H9 (cell line): ENCODE measurements around the gene CCNJL. TPM values are rescaled to one million over a fixed set of nuclear protein-coding genes. Genes with fewer than 3 reads are reported as not detected.

Source experiments
- DNase-seq: peaks from one replicate; pipeline ENCODE4 v3.0.0-alpha.2; 2017
- H2AFZ ChIP-seq: one replicate; pipeline ENCODE4 v1.6.1; 2013; ENCODE audit warnings: mild to moderate bottlenecking, low read length, control low read depth, moderate library complexity
- H2AK5ac ChIP-seq: 2 replicates; pipeline ENCODE4 v1.6.1; 2013; ENCODE audit warnings: low read length, control low read depth, mixed read lengths; ENCODE audit not compliant: insufficient read length
- H2BK120ac ChIP-seq: one replicate; pipeline ENCODE4 v1.6.1; 2013; ENCODE audit warnings: low read depth, mild to moderate bottlenecking, low read length, control low read depth, inconsistent platforms; ENCODE audit not compliant: poor library complexity, severe bottlenecking
- H2BK12ac ChIP-seq: 2 replicates; pipeline ENCODE4 v1.6.1; 2013; ENCODE audit warnings: low read length, control low read depth, mixed read lengths, low read depth; ENCODE audit not compliant: insufficient read length
- H2BK15ac ChIP-seq: 2 replicates; pipeline ENCODE4 v1.6.1; 2013; ENCODE audit warnings: low read depth, low read length, control low read depth
- H2BK20ac ChIP-seq: one replicate; pipeline ENCODE4 v1.6.1; 2013; ENCODE audit warnings: low read depth, mild to moderate bottlenecking, low read length, control low read depth, inconsistent platforms; ENCODE audit not compliant: poor library complexity, severe bottlenecking
- H2BK5ac ChIP-seq: 2 replicates; pipeline ENCODE4 v1.6.1; 2013; ENCODE audit warnings: low read length, control low read depth, mixed read lengths; ENCODE audit not compliant: insufficient read length
- H3K14ac ChIP-seq: 2 replicates; pipeline ENCODE4 v1.6.1; 2013; ENCODE audit warnings: low read length, control low read depth; ENCODE audit not compliant: insufficient read depth
- H3K18ac ChIP-seq: 2 replicates; pipeline ENCODE4 v1.6.1; 2013; ENCODE audit warnings: low read depth, mild to moderate bottlenecking, mixed read lengths, low read length, control low read depth; ENCODE audit not compliant: insufficient read length
- H3K23ac ChIP-seq: 2 replicates; pipeline ENCODE4 v1.6.1; 2013; ENCODE audit warnings: low read length, control low read depth, mixed read lengths, low read depth; ENCODE audit not compliant: insufficient read length
- H3K23me2 ChIP-seq: 2 replicates; pipeline ENCODE4 v1.6.1; 2013; ENCODE audit warnings: low read depth, mild to moderate bottlenecking, mixed read lengths, low read length, control low read depth; ENCODE audit not compliant: insufficient read length, poor library complexity, severe bottlenecking
- H3K27ac ChIP-seq: 2 replicates; pipeline ENCODE4 v1.5.1; 2013; ENCODE audit warnings: low read length, control low read depth, mixed read lengths, low read depth; ENCODE audit not compliant: insufficient read length
- H3K27me3 ChIP-seq: 2 replicates; pipeline ENCODE4 v1.6.1; 2013; ENCODE audit warnings: low read length, control low read depth, inconsistent platforms; ENCODE audit not compliant: insufficient read depth
- H3K4ac ChIP-seq: 2 replicates; pipeline ENCODE4 v1.6.1; 2013; ENCODE audit warnings: low read depth, mild to moderate bottlenecking, control low read depth, inconsistent platforms, low read length, moderate library complexity
- H3K4me1 ChIP-seq: 2 replicates; pipeline ENCODE4 v1.6.1; 2013; ENCODE audit warnings: low read length, control low read depth, inconsistent platforms; ENCODE audit not compliant: insufficient read depth
- H3K4me2 ChIP-seq: 2 replicates; pipeline ENCODE4 v1.6.1; 2013; ENCODE audit warnings: low read length, control low read depth, mixed read lengths; ENCODE audit not compliant: insufficient read length, insufficient read depth
- H3K56ac ChIP-seq: 2 replicates; pipeline ENCODE4 v1.6.1; 2013; ENCODE audit warnings: low read depth, mild to moderate bottlenecking, mixed read lengths, low read length, control low read depth; ENCODE audit not compliant: insufficient read length
- H3K79me1 ChIP-seq: 2 replicates; pipeline ENCODE4 v1.6.1; 2013; ENCODE audit warnings: low read depth, mild to moderate bottlenecking, moderate library complexity, low read length, control low read depth, inconsistent platforms; ENCODE audit not compliant: insufficient read depth, poor library complexity, severe bottlenecking
- H3K79me2 ChIP-seq: 2 replicates; pipeline ENCODE4 v1.6.1; 2013; ENCODE audit warnings: low read length, control low read depth, inconsistent platforms; ENCODE audit not compliant: insufficient read depth
- H3K9ac ChIP-seq: 2 replicates; pipeline ENCODE4 v1.6.1; 2013; ENCODE audit warnings: low read length, control low read depth, mixed read lengths; ENCODE audit not compliant: insufficient read length; ENCODE audit errors: extremely low read depth
- H3K9me3 ChIP-seq: one replicate; pipeline ENCODE4 v1.6.1; 2013; ENCODE audit warnings: low read depth, low read length, inconsistent platforms; ENCODE audit not compliant: control insufficient read depth
- H3T11ph ChIP-seq: one replicate; pipeline ENCODE4 v1.6.1; 2013; ENCODE audit warnings: mild to moderate bottlenecking, low read length, control low read depth, inconsistent platforms
- H4K20me1 ChIP-seq: one replicate; pipeline ENCODE4 v1.6.1; 2013; ENCODE audit not compliant: control insufficient read depth, insufficient read length, insufficient read depth
- H4K5ac ChIP-seq: 2 replicates; pipeline ENCODE4 v1.6.1; 2013; ENCODE audit warnings: low read depth, mild to moderate bottlenecking, mixed read lengths, low read length, control low read depth; ENCODE audit not compliant: insufficient read length
- H4K8ac ChIP-seq: replicated peaks from 2 replicates; pipeline ENCODE4 v1.6.1; 2013; ENCODE audit warnings: low read length, control low read depth, mixed read lengths, low read depth; ENCODE audit not compliant: insufficient read length
- H4K91ac ChIP-seq: 2 replicates; pipeline ENCODE4 v1.6.1; 2013; ENCODE audit warnings: low read depth, mild to moderate bottlenecking, moderate library complexity, mixed read lengths, low read length, control low read depth; ENCODE audit not compliant: insufficient read length
- H3K27ac Mint-ChIP-seq, 3 experiments: 2 replicates in 2 of 3; 3 replicates in 1 of 3; pipeline ENCODE4 v1.8.0; 2020 to 2021; ENCODE audit warnings: mixed read lengths in 3 of 3, mild to moderate bottlenecking in 1 of 3, moderate library complexity in 1 of 3
- H3K27me3 Mint-ChIP-seq: 2 replicates; pipeline ENCODE4 v1.8.0; 2021; ENCODE audit warnings: low read depth, mild to moderate bottlenecking, moderate library complexity, mixed read lengths
- H3K36me3 Mint-ChIP-seq, 3 experiments: 2 replicates in 2 of 3; 3 replicates in 1 of 3; pipeline ENCODE4 v1.8.0; 2020 to 2021; ENCODE audit warnings: low read depth in 3 of 3, mixed read lengths in 3 of 3; ENCODE audit not compliant: insufficient read depth in 1 of 3
- H3K4me1 Mint-ChIP-seq, 2 experiments: 2 replicates each; pipeline ENCODE4 v1.8.0; 2020; ENCODE audit warnings: mixed read lengths in 2 of 2
- H3K4me3 Mint-ChIP-seq, 2 experiments: 2 replicates in 1 of 2; 3 replicates in 1 of 2; pipeline ENCODE4 v1.8.0; 2020 to 2021; ENCODE audit warnings: mild to moderate bottlenecking in 2 of 2, mixed read lengths in 2 of 2, moderate library complexity in 1 of 2
- H3K9me3 Mint-ChIP-seq, 2 experiments: 2 replicates in 1 of 2; 3 replicates in 1 of 2; pipeline ENCODE4 v1.8.0; 2020; ENCODE audit warnings: mild to moderate bottlenecking in 2 of 2, mixed read lengths in 2 of 2, moderate library complexity in 1 of 2
- WGBS: extraction: QIAGEN DNeasy Blood & Tissue Kit; methylation state at CpG from one replicate; pipeline ENCODE4 v1.1.7; 2013; ENCODE audit warnings: missing lambda C conversion rate, low lambda C conversion rate, mixed read lengths; ENCODE audit not compliant: insufficient read length; ENCODE audit errors: extremely low coverage; 5-methylcytosine and 5-hydroxymethylcytosine counted together
- total RNA-seq: library from RNA; stranded (reverse); gene quantifications from 2 replicates; pipeline ENCODE4 v1.2.1, GENCODE V29; 2021
- TF ChIP-seq, protein P1 (sequence below): fragments of 200-600 bp; sonication (generic); conservative IDR thresholded peaks from 3 replicates; pipeline ENCODE4 v1.8.0; 2021; ENCODE audit warnings: antibody characterized with exemption, mild to moderate bottlenecking

Gene CCNJL
- total RNA-seq, 1 experiment from 2014 or later: 26.9 TPM

DNA sequence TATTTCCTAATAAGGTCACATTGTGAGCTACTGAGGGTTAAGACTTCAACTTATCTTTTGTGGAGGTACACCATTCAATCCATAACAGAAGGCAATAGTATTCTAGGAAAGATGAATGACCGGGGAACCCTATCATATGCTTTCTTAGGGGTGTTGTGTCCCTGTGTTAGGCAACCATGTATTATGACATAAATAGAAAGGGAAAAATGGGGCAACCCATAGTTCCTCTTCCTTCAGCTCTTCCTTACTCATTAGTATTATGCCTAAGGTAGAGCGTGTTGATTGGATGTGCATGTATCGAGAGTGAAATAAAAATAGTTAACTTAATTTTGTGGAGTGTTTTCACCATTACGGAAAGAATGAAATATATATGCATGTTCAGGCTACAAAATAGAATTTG lies 6.0 kb upstream of the CCNJL start:
- Histone ChIP-seq H2BK15ac (no peak overlapping the region), H4K91ac (no peak overlapping the region), H3K27me3 (no peaks in the 10 kb centered on the region), H3K79me2 (no peaks in the 10 kb centered on the region), H2BK120ac (no peak overlapping the region), H4K20me1 (no peaks in the 10 kb centered on the region), H3K18ac (no peak overlapping the region), H2BK20ac (no peak overlapping the region), H2AFZ (no peak overlapping the region), H3K79me1 (no peaks in the 10 kb centered on the region), H3K56ac (no peak overlapping the region), H2BK5ac (no peak overlapping the region), H3K4ac (no peak overlapping the region), H3T11ph (no peak overlapping the region), H3K14ac (no peak overlapping the region), H2BK12ac (no peak overlapping the region), H4K8ac (no peak overlapping the region), H3K4me1 (peaks cover 5% of the 10 kb centered on the region), H3K23me2 (no peaks in the 10 kb centered on the region), H3K23ac (no peak overlapping the region), H3K4me2 (no peak overlapping the region), H3K27ac (no peak overlapping the region), H3K9ac (no peak overlapping the region), H2AK5ac (no peak overlapping the region), H4K5ac (no peak overlapping the region), H3K9me3 (no peaks in the 10 kb centered on the region)
- H3K36me3 Mint-ChIP-seq: no peaks in the 10 kb centered on the region
- no peak overlapping the region for H3K4me3 Mint-ChIP-seq
- no peak for DNase-seq
- H3K9me3 Mint-ChIP-seq: no peaks in the 10 kb centered on the region; a peak in 1 of 5 replicates
- H3K4me1 Mint-ChIP-seq: peaks cover 25 to 35% of the 10 kb centered on the region in 2 experiments
- WGBS: no CpG with 5 or more reads among the region's 4 CpGs
- H3K27ac Mint-ChIP-seq: no peak overlapping the region
- TF ChIP-seq, protein P1, sequence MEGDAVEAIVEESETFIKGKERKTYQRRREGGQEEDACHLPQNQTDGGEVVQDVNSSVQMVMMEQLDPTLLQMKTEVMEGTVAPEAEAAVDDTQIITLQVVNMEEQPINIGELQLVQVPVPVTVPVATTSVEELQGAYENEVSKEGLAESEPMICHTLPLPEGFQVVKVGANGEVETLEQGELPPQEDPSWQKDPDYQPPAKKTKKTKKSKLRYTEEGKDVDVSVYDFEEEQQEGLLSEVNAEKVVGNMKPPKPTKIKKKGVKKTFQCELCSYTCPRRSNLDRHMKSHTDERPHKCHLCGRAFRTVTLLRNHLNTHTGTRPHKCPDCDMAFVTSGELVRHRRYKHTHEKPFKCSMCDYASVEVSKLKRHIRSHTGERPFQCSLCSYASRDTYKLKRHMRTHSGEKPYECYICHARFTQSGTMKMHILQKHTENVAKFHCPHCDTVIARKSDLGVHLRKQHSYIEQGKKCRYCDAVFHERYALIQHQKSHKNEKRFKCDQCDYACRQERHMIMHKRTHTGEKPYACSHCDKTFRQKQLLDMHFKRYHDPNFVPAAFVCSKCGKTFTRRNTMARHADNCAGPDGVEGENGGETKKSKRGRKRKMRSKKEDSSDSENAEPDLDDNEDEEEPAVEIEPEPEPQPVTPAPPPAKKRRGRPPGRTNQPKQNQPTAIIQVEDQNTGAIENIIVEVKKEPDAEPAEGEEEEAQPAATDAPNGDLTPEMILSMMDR: no peak
- no peaks in the 10 kb centered on the region; the same call in 1 of the 2 replicates for H3K27me3 Mint-ChIP-seq
